Frontal cortex (tissue), 4 donors: ENCODE measurements around the gene CDCA5. TPM values are rescaled to one million over a fixed set of nuclear protein-coding genes. Genes with fewer than 3 reads are reported as not detected.

Experiments
- DNase-seq, 2 donors: peaks; one replicate each; pipeline ENCODE4 v3.0.0; 2012; ENCODE audit warnings: low spot score in 2 of 2
- FAIRE-seq: peaks from 2 replicates; lab custom pipeline; 2012; peaks lifted over from hg19 to GRCh38; lab: Jason Lieb, UNC
- total RNA-seq: library from RNA; depleted of rRNA; stranded (reverse); fragments of >200 nt; gene quantifications from one replicate; pipeline ENCODE4 v1.2.3, GENCODE V29; 2014
- donor health status: control.
- donor health status: control.
- donor health status: control.

CDCA5 gene
- total RNA-seq, 1 donor from 2014 or later: 1.6 TPM

- DNase-seq (no peak), FAIRE-seq (no peak)
Measured at GRCh38 chr11:65057526-65057925, 26.3 kb downstream of the CDCA5 start.

GRCh38 chr11:65056999-65057398, 26.8 kb downstream of the CDCA5 start:
- FAIRE-seq: no peak
- no peak for DNase-seq

- FAIRE-seq (no peak), DNase-seq (no peak)
Measured at GRCh38 chr11:65055538-65055937, 28.3 kb downstream of the CDCA5 start.

GRCh38 chr11:65053827-65054508, 29.9 kb downstream of the CDCA5 start:
- DNase-seq (no peak), FAIRE-seq (no peak)

- no peak for FAIRE-seq
- no peak for DNase-seq
Measured at GRCh38 chr11:65051398-65051858, 32.4 kb downstream of the CDCA5 start.

GRCh38 chr11:65047581-65048422, 36.0 kb downstream of the CDCA5 start:
- FAIRE-seq: no peak
- peak in 1 of 2 donors; percentile 31 for DNase-seq

GRCh38 chr11:65045728-65046127, 38.1 kb downstream of the CDCA5 start:
- no peak for DNase-seq

GRCh38 chr11:65045061-65045460, 38.8 kb downstream of the CDCA5 start:
- no peak for FAIRE-seq
- no peak for DNase-seq

More at GRCh38 chr11:65045728-65046127, 38.1 kb downstream of the CDCA5 start:
- no peak for FAIRE-seq

GRCh38 chr11:65043881-65044501, 39.8 kb downstream of the CDCA5 start:
- no peak for FAIRE-seq
- DNase-seq: peak in 1 of 2 donors; percentile 31

- FAIRE-seq: no peak
- no peak for DNase-seq
Measured at GRCh38 chr11:65042891-65043290, 40.9 kb downstream of the CDCA5 start.

- peak; percentile 89 to 93 for DNase-seq
- FAIRE-seq: no peak
Measured at GRCh38 chr11:65040847-65041622, 42.8 kb downstream of the CDCA5 start, which contains the start of gene SAC3D1. SAC3D1 (plus strand) TSS chr11:65041210; CDS start chr11:65041293, 83 bp downstream.

GRCh38 chr11:65040520-65040846, 43.4 kb downstream of the CDCA5 start:
- DNase-seq (no peak), FAIRE-seq (no peak)

- DNase-seq (no peak), FAIRE-seq (no peak)
Measured at GRCh38 chr11:65036931-65037330, 46.9 kb downstream of the CDCA5 start.

- FAIRE-seq (no peak), DNase-seq (no peak)
Measured at GRCh38 chr11:65035579-65035978, 48.3 kb downstream of the CDCA5 start.

GRCh38 chr11:65034423-65034822, 49.4 kb downstream of the CDCA5 start:
- DNase-seq (no peak), FAIRE-seq (no peak)

GRCh38 chr11:65032216-65032615, 51.6 kb downstream of the CDCA5 start:
- DNase-seq: no peak
- no peak for FAIRE-seq
